ENCODE results near the gene POLR2I.

Gene POLR2I

GRCh38 chr19:36106441-36106840 is 8.2 kb downstream of the POLR2I start:
- no peak for TF ChIP-seq CTCF (IDR thresholded peaks at IDR 0.05; ENCODE audit: unreplicated experiment in 3 of 3)

GRCh38 chr19:36103842-36104552 is 10.7 kb downstream of the POLR2I start:
- Mint-ChIP-seq H3K4me3 (no peak overlapping the region), H3K27ac (no peak overlapping the region), H3K9me3 (no peaks in the 10 kb centered on the region), H3K36me3 (ENCODE audit: low read depth) (peaks cover 9% of the 10 kb centered on the region), H3K4me1 (no peaks in the 10 kb centered on the region), H3K27me3 (ENCODE audit: low read depth) (no peaks in the 10 kb centered on the region)
- TF ChIP-seq CTCF (IDR thresholded peaks at IDR 0.05; ENCODE audit: unreplicated experiment in 3 of 3), result no peak

More at GRCh38 chr19:36106441-36106840, 8.2 kb downstream of the POLR2I start:
- Mint-ChIP-seq H3K4me3 (peak overlapping the region in 1 of 3 experiments; percentile 24), H3K27me3 (ENCODE audit: low read depth) (no peaks in the 10 kb centered on the region), H3K4me1 (no peaks in the 10 kb centered on the region), H3K36me3 (ENCODE audit: low read depth) (peaks cover 10% of the 10 kb centered on the region), H3K9me3 (no peaks in the 10 kb centered on the region), H3K27ac (no peak overlapping the region)

- Mint-ChIP-seq H3K4me1 (no peaks in the 10 kb centered on the region), H3K4me3 (no peak overlapping the region), H3K27ac (no peak overlapping the region), H3K27me3 (ENCODE audit: low read depth) (no peaks in the 10 kb centered on the region), H3K9me3 (no peaks in the 10 kb centered on the region), H3K36me3 (ENCODE audit: low read depth) (peaks cover 9% of the 10 kb centered on the region)
- no peak for TF ChIP-seq CTCF (IDR thresholded peaks at IDR 0.05; ENCODE audit: unreplicated experiment in 3 of 3)
Observed at GRCh38 chr19:36103040-36103626, 11.5 kb downstream of the POLR2I start.

- TF ChIP-seq CTCF (IDR thresholded peaks at IDR 0.05; ENCODE audit: unreplicated experiment in 3 of 3), result no peak
- no peaks in the 10 kb centered on the region for H3K27me3 Mint-ChIP-seq (ENCODE audit: low read depth)
- H3K4me1 Mint-ChIP-seq, result no peaks in the 10 kb centered on the region
- H3K9me3 Mint-ChIP-seq, result no peaks in the 10 kb centered on the region
- H3K36me3 Mint-ChIP-seq (ENCODE audit: low read depth), result peaks cover 6% of the 10 kb centered on the region
- H3K27ac Mint-ChIP-seq, result no peak overlapping the region
- H3K4me3 Mint-ChIP-seq, result no peak overlapping the region
Observed at GRCh38 chr19:36101550-36102327, 12.9 kb downstream of the POLR2I start.

- no peaks in the 10 kb centered on the region for H3K9me3 Mint-ChIP-seq
- TF ChIP-seq CTCF (IDR thresholded peaks at IDR 0.05; ENCODE audit: unreplicated experiment in 3 of 3), result no peak
- no peak overlapping the region for H3K27ac Mint-ChIP-seq
- H3K27me3 Mint-ChIP-seq (ENCODE audit: low read depth), result no peaks in the 10 kb centered on the region
- no peak overlapping the region for H3K4me3 Mint-ChIP-seq
- H3K36me3 Mint-ChIP-seq (ENCODE audit: low read depth), result peaks cover 9% of the 10 kb centered on the region
- no peaks in the 10 kb centered on the region for H3K4me1 Mint-ChIP-seq
Observed at GRCh38 chr19:36100476-36100875, 14.2 kb downstream of the POLR2I start.

Measured in nephron (organoid).